ENCODE data around the gene TGM3. TPM values are rescaled to one million over a fixed set of nuclear protein-coding genes. Genes with fewer than 3 reads are reported as not detected.

TGM3 gene
- polyA plus RNA-seq, 3 donors = not detected

DNA sequence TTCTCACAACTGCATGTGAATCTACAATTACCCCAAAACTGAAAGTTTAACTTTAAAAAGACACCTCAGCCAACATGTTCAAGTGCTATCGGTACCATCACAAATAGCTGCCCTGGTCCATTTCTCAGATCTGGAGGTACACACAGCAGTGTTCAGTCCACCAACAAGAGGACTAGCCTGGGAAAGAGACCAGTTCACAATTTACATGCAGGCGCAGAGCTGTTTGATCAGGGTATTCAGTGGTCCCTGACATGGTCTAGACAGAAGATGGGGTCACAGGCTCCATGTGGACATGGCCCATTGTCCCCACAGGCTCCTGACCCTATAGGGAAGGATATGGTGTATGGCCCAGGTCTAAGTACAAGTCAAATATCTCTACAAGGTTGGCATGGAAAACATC lies 69.3 kb downstream of the TGM3 start:
- Mint-ChIP-seq H3K4me3 (no peak overlapping the region), H3K9me3 (peaks cover 7 to 24% (median 17%) of the 10 kb centered on the region in 7 donors), H3K27me3 (ENCODE audit: low read depth in 3 of 3) (peaks cover 26 to 61% (median 31%) of the 10 kb centered on the region in 3 donors), H3K36me3 (no peaks in the 10 kb centered on the region), H3K27ac (no peak overlapping the region), H3K4me1 (no peaks in the 10 kb centered on the region)
- TF ChIP-seq CTCF (IDR thresholded peaks at IDR 0.05) = no peak
- no peak overlapping the region for H3K27ac ChIP-seq (ENCODE audit: low read depth in 1 of 2, low read length in 2 of 2)
- H2AFZ ChIP-seq (ENCODE audit: insufficient read depth, low read depth, low read length, poor library complexity, severe bottlenecking) = no peak overlapping the region
- H4K20me1 ChIP-seq (ENCODE audit: insufficient read depth, low read length) = no peaks in the 10 kb centered on the region
- 92% methylated on average over 2 of the region's 2 CpGs for WGBS (ENCODE audit: insufficient coverage)
- H3K27me3 ChIP-seq (ENCODE audit: control insufficient read depth in 2 of 2, insufficient read depth in 2 of 2, low read length in 2 of 2) = peaks cover 20 to 37% of the 10 kb centered on the region in 2 donors
- intact Hi-C loops (cut with micrococcal nuclease) = no loop called here
- H3K79me2 ChIP-seq (ENCODE audit: insufficient read depth, low read length) = no peaks in the 10 kb centered on the region
- no peak overlapping the region for H3K4me2 ChIP-seq (replicated peaks; ENCODE audit: extremely low read depth, low read length, poor library complexity, severe bottlenecking)
- DNase-seq = no peak
- no peak overlapping the region for H3K4me3 ChIP-seq (replicated peaks in 1 of 3; ENCODE audit: low read depth in 2 of 3, low read length in 3 of 3)
- no peak overlapping the region for H3K9ac ChIP-seq (ENCODE audit: insufficient read depth, low read length, poor library complexity, severe bottlenecking)
- no peaks in the 10 kb centered on the region for H3K36me3 ChIP-seq (replicated peaks in 1 of 2; ENCODE audit: control insufficient read depth in 1 of 2, insufficient read depth in 2 of 2, low read length in 2 of 2)
- H3K9me3 ChIP-seq (replicated peaks in 1 of 2; ENCODE audit: control insufficient read depth in 1 of 2, insufficient read depth in 1 of 2, low read length in 2 of 2) = no peaks in the 10 kb centered on the region
- no peaks in the 10 kb centered on the region for H3K4me1 ChIP-seq (ENCODE audit: control insufficient read depth in 1 of 2, insufficient read depth in 2 of 2, low read length in 2 of 2)

- TF ChIP-seq CTCF (IDR thresholded peaks at IDR 0.05) = no peak
These were observed 69.9 kb downstream of the TGM3 start for GRCh38 chr20:2365666-2366065.

More at GRCh38 chr20:2365666-2366065, 69.9 kb downstream of the TGM3 start:
- Histone ChIP-seq H3K4me3 (replicated peaks in 1 of 3; ENCODE audit: low read depth in 2 of 3, low read length in 3 of 3) (no peak overlapping the region), H3K4me1 (ENCODE audit: control insufficient read depth in 1 of 2, insufficient read depth in 2 of 2, low read length in 2 of 2) (no peaks in the 10 kb centered on the region), H3K79me2 (ENCODE audit: insufficient read depth, low read length) (no peaks in the 10 kb centered on the region), H3K36me3 (replicated peaks in 1 of 2; ENCODE audit: control insufficient read depth in 1 of 2, insufficient read depth in 2 of 2, low read length in 2 of 2) (no peaks in the 10 kb centered on the region), H3K27me3 (ENCODE audit: control insufficient read depth in 2 of 2, insufficient read depth in 2 of 2, low read length in 2 of 2) (peaks cover 22 to 38% of the 10 kb centered on the region in 2 donors), H3K4me2 (replicated peaks; ENCODE audit: extremely low read depth, low read length, poor library complexity, severe bottlenecking) (no peak overlapping the region), H3K9me3 (replicated peaks in 1 of 2; ENCODE audit: control insufficient read depth in 1 of 2, insufficient read depth in 1 of 2, low read length in 2 of 2) (no peaks in the 10 kb centered on the region), H2AFZ (ENCODE audit: insufficient read depth, low read depth, low read length, poor library complexity, severe bottlenecking) (no peak overlapping the region), H3K9ac (ENCODE audit: insufficient read depth, low read length, poor library complexity, severe bottlenecking) (no peak overlapping the region), H3K27ac (ENCODE audit: low read depth in 1 of 2, low read length in 2 of 2) (no peak overlapping the region), H4K20me1 (ENCODE audit: insufficient read depth, low read length) (no peaks in the 10 kb centered on the region)
- H3K9me3 Mint-ChIP-seq = peaks cover 7 to 20% (median 14%) of the 10 kb centered on the region in 7 donors
- intact Hi-C loops (cut with micrococcal nuclease) = no loop called here
- H3K27ac Mint-ChIP-seq = no peak overlapping the region
- H3K27me3 Mint-ChIP-seq (ENCODE audit: low read depth in 3 of 3) = peaks cover 31 to 59% (median 35%) of the 10 kb centered on the region in 3 donors
- DNase-seq = no peak
- H3K36me3 Mint-ChIP-seq = no peaks in the 10 kb centered on the region
- H3K4me3 Mint-ChIP-seq = no peak overlapping the region
- H3K4me1 Mint-ChIP-seq = no peaks in the 10 kb centered on the region
- WGBS (ENCODE audit: insufficient coverage) = 50% methylated on average over 1 of the region's 3 CpGs

Data from CD14-positive monocyte (primary cell).